HEK293T (cell line): Measurements from ENCODE around the gene CTXND1.

ENCODE experiments used
- ARNT ChIP-seq: fragments of 450-650 bp; IDR thresholded peaks from 2 replicates; pipeline ENCODE4 v1.6.1; 2017; ENCODE audit warnings: mild to moderate bottlenecking
- BHLHE40 ChIP-seq: fragments of 450-650 bp; IDR thresholded peaks from 2 replicates; pipeline ENCODE4 v1.6.1; 2016; ENCODE audit warnings: mild to moderate bottlenecking, moderate library complexity, borderline replicate concordance
- ELF4 ChIP-seq: fragments of 450-650 bp; IDR thresholded peaks from 2 replicates; pipeline ENCODE4 v1.6.1; 2017; ENCODE audit warnings: antibody characterized with exemption
- FOXA1 ChIP-seq: fragments of 450-650 bp; IDR thresholded peaks from 2 replicates; pipeline ENCODE4 v1.6.1; 2016; ENCODE audit warnings: mild to moderate bottlenecking
- FOXK2 ChIP-seq: fragments of 450-650 bp; IDR thresholded peaks from 2 replicates; pipeline ENCODE4 v1.6.1; 2016; ENCODE audit warnings: mild to moderate bottlenecking
- FOXM1 ChIP-seq: fragments of 450-650 bp; IDR thresholded peaks from 2 replicates; pipeline ENCODE4 v1.6.1; 2017; ENCODE audit warnings: mild to moderate bottlenecking, borderline replicate concordance
- HDGF ChIP-seq: fragments of 450-650 bp; IDR thresholded peaks from 2 replicates; pipeline ENCODE4 v1.6.1; 2017; ENCODE audit warnings: antibody characterized with exemption, borderline replicate concordance
- L3MBTL2 ChIP-seq: fragments of 450-650 bp; conservative IDR thresholded peaks from 2 replicates; pipeline ENCODE4 v1.6.1; 2016; ENCODE audit warnings: mild to moderate bottlenecking
- LEF1 ChIP-seq: fragments of 450-650 bp; IDR thresholded peaks from 2 replicates; pipeline ENCODE4 v1.6.1; 2017; ENCODE audit warnings: mild to moderate bottlenecking, borderline replicate concordance
- SP1 ChIP-seq: fragments of 450-650 bp; IDR thresholded peaks from 2 replicates; pipeline ENCODE4 v1.6.1; 2017
- SUZ12 ChIP-seq: fragments of 450-650 bp; IDR thresholded peaks from 2 replicates; pipeline ENCODE4 v1.6.1; 2016; ENCODE audit warnings: mild to moderate bottlenecking
- ZNF384 ChIP-seq: fragments of 450-650 bp; IDR thresholded peaks from 2 replicates; pipeline ENCODE4 v1.6.1; 2016

DNA sequence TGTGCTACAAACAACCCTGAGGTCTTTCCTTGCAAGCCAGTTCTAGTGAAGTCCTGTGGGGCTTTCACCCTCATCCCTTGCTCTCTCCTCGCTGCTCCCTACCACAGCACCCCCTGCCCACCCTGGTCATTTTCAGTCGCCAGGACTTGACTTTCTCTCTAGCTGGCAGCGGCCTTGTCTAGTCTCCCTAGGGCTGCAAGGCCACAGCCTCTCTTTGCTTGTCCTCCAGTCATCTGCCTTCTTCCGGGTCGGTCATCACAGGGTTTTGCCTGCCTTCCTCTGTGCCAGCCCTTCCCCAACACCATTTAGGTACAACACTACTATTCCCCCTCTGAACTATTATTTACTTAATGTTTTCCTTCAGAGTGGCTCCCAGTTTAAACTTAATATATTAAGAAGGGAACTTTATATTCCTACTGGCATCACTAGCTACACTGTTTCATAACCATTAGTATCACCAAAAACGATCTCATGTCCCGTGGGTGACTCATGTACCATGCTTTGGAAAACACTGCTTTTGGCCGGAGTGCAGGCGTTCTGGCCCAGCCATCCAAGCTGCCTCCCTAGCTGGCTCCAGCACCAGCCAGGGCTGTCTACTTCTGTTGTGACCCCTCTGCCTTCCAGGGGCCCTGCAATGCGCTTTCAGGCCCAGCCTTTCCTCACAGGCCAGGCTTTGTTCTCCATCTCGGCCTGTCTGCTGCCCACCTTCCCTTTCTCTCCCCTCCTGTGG lies 77.8 kb downstream of the CTXND1 start:
- TF ChIP-seq ELF4 (no peak), FOXM1 (no peak), LEF1 (no peak), BHLHE40 (no peak), L3MBTL2 (no peak), FOXA1 (no peak), FOXK2 (no peak), ZNF384 (no peak), SP1 (no peak), ARNT (no peak), SUZ12 (no peak), HDGF (no peak)
